ENCODE results near the gene SLC36A4. TPM values are rescaled to one million over a fixed set of nuclear protein-coding genes. Genes with fewer than 3 reads are reported as not detected.

SLC36A4 gene
- total RNA-seq, 2 donors from 2014 or later, result 6.3 to 15.5 TPM

GRCh38 chr11:93196816-93197379, 893 bp downstream of the SLC36A4 start:
- Histone ChIP-seq H3K36me3 (no peaks in the 10 kb centered on the region), H3K27ac (peak overlapping the region; percentile 93 to 96), H3K27me3 (replicated peaks; ENCODE audit: insufficient read depth) (no peaks in the 10 kb centered on the region), H3K4me3 (peak overlapping the region; percentile 78 to 81), H3K4me1 (replicated peaks) (no peaks in the 10 kb centered on the region), H3K9me3 (no peaks in the 10 kb centered on the region)
- TF ChIP-seq CTCF (IDR thresholded peaks at IDR 0.05), result peak in 2 of 4 experiments; percentile 28 to 32
- no peak for TF ChIP-seq POLR2A (IDR thresholded peaks at IDR 0.05)
- no peak for DNase-seq (ENCODE audit: low spot score)
- intact Hi-C loops (cut with DNase I), result no loop called here
- 6% methylated on average over 13 of the region's 13 CpGs for WGBS

- intact Hi-C loops (cut with DNase I), result no loop called here
Measured at GRCh38 chr11:93194673-93195291, 3.0 kb downstream of the SLC36A4 start.

GRCh38 chr11:93193731-93194130, 4.1 kb downstream of the SLC36A4 start:
- H3K36me3 ChIP-seq, result no peaks in the 10 kb centered on the region
- no peak overlapping the region for H3K4me3 ChIP-seq
- H3K27me3 ChIP-seq (replicated peaks; ENCODE audit: insufficient read depth), result no peaks in the 10 kb centered on the region
- H3K4me1 ChIP-seq (replicated peaks), result no peaks in the 10 kb centered on the region
- intact Hi-C loops (cut with DNase I), result no loop called here
- H3K27ac ChIP-seq, result no peak overlapping the region
- WGBS, result 78% methylated on average over 2 of the region's 2 CpGs
- no peaks in the 10 kb centered on the region for H3K9me3 ChIP-seq
- TF ChIP-seq POLR2AphosphoS5 (IDR thresholded peaks at IDR 0.05) (no peak), POLR2A (IDR thresholded peaks at IDR 0.05) (no peak), CTCF (IDR thresholded peaks at IDR 0.05) (no peak)
- DNase-seq (ENCODE audit: low spot score), result no peak

More at GRCh38 chr11:93194673-93195291, 3.0 kb downstream of the SLC36A4 start:
- Histone ChIP-seq H3K9me3 (no peaks in the 10 kb centered on the region), H3K27me3 (replicated peaks; ENCODE audit: insufficient read depth) (no peaks in the 10 kb centered on the region), H3K36me3 (no peaks in the 10 kb centered on the region), H3K4me3 (no peak overlapping the region), H3K27ac (no peak overlapping the region), H3K4me1 (replicated peaks) (no peaks in the 10 kb centered on the region)
- TF ChIP-seq POLR2A (IDR thresholded peaks at IDR 0.05), result no peak
- no peak for TF ChIP-seq POLR2AphosphoS5 (IDR thresholded peaks at IDR 0.05)
- TF ChIP-seq CTCF (IDR thresholded peaks at IDR 0.05), result no peak
- no peak for DNase-seq (ENCODE audit: low spot score)
- WGBS, result 93% methylated on average over 1 of the region's 1 CpG

- WGBS, result 94% methylated on average over 5 of the region's 5 CpGs
- intact Hi-C loops (cut with DNase I), result no loop called here
- Histone ChIP-seq H3K27ac (no peak overlapping the region), H3K27me3 (replicated peaks; ENCODE audit: insufficient read depth) (no peaks in the 10 kb centered on the region), H3K4me3 (no peak overlapping the region), H3K4me1 (replicated peaks) (no peaks in the 10 kb centered on the region), H3K36me3 (no peaks in the 10 kb centered on the region), H3K9me3 (no peaks in the 10 kb centered on the region)
- TF ChIP-seq POLR2AphosphoS5 (IDR thresholded peaks at IDR 0.05), result no peak
- TF ChIP-seq POLR2A (IDR thresholded peaks at IDR 0.05), result no peak
- TF ChIP-seq CTCF (IDR thresholded peaks at IDR 0.05), result no peak
- no peak for DNase-seq (ENCODE audit: low spot score)
Measured at GRCh38 chr11:93192163-93192562, 5.6 kb downstream of the SLC36A4 start.

GRCh38 chr11:93189462-93189861, 8.3 kb downstream of the SLC36A4 start:
- no peaks in the 10 kb centered on the region for H3K36me3 ChIP-seq
- H3K27me3 ChIP-seq (replicated peaks; ENCODE audit: insufficient read depth), result no peaks in the 10 kb centered on the region
- no peaks in the 10 kb centered on the region for H3K4me1 ChIP-seq (replicated peaks)
- 38% methylated on average over 1 of the region's 1 CpG for WGBS
- intact Hi-C loops (cut with DNase I), result no loop called here
- H3K4me3 ChIP-seq, result no peak overlapping the region
- H3K27ac ChIP-seq, result no peak overlapping the region
- DNase-seq (ENCODE audit: low spot score), result no peak
- no peaks in the 10 kb centered on the region for H3K9me3 ChIP-seq
- no peak for TF ChIP-seq CTCF (IDR thresholded peaks at IDR 0.05)
- no peak for TF ChIP-seq POLR2A (IDR thresholded peaks at IDR 0.05)

Measured in prostate gland (tissue), 2 donors.